H9 (cell line): ENCODE results near the gene CYBB. TPM values are rescaled to one million over a fixed set of nuclear protein-coding genes. Genes with fewer than 3 reads are reported as not detected.

Source experiments
- DNase-seq: peaks from one replicate; pipeline ENCODE4 v3.0.0-alpha.2; 2017
- H2AFZ ChIP-seq: one replicate; pipeline ENCODE4 v1.6.1; 2013; ENCODE audit warnings: mild to moderate bottlenecking, low read length, control low read depth, moderate library complexity
- H2AK5ac ChIP-seq: 2 replicates; pipeline ENCODE4 v1.6.1; 2013; ENCODE audit warnings: low read length, control low read depth, mixed read lengths; ENCODE audit not compliant: insufficient read length
- H2BK120ac ChIP-seq: one replicate; pipeline ENCODE4 v1.6.1; 2013; ENCODE audit warnings: low read depth, mild to moderate bottlenecking, low read length, control low read depth, inconsistent platforms; ENCODE audit not compliant: poor library complexity, severe bottlenecking
- H2BK12ac ChIP-seq: 2 replicates; pipeline ENCODE4 v1.6.1; 2013; ENCODE audit warnings: low read length, control low read depth, mixed read lengths, low read depth; ENCODE audit not compliant: insufficient read length
- H2BK15ac ChIP-seq: 2 replicates; pipeline ENCODE4 v1.6.1; 2013; ENCODE audit warnings: low read depth, low read length, control low read depth
- H2BK20ac ChIP-seq: one replicate; pipeline ENCODE4 v1.6.1; 2013; ENCODE audit warnings: low read depth, mild to moderate bottlenecking, low read length, control low read depth, inconsistent platforms; ENCODE audit not compliant: poor library complexity, severe bottlenecking
- H2BK5ac ChIP-seq: 2 replicates; pipeline ENCODE4 v1.6.1; 2013; ENCODE audit warnings: low read length, control low read depth, mixed read lengths; ENCODE audit not compliant: insufficient read length
- H3K14ac ChIP-seq: 2 replicates; pipeline ENCODE4 v1.6.1; 2013; ENCODE audit warnings: low read length, control low read depth; ENCODE audit not compliant: insufficient read depth
- H3K18ac ChIP-seq: 2 replicates; pipeline ENCODE4 v1.6.1; 2013; ENCODE audit warnings: low read depth, mild to moderate bottlenecking, mixed read lengths, low read length, control low read depth; ENCODE audit not compliant: insufficient read length
- H3K23ac ChIP-seq: 2 replicates; pipeline ENCODE4 v1.6.1; 2013; ENCODE audit warnings: low read length, control low read depth, mixed read lengths, low read depth; ENCODE audit not compliant: insufficient read length
- H3K23me2 ChIP-seq: 2 replicates; pipeline ENCODE4 v1.6.1; 2013; ENCODE audit warnings: low read depth, mild to moderate bottlenecking, mixed read lengths, low read length, control low read depth; ENCODE audit not compliant: insufficient read length, poor library complexity, severe bottlenecking
- H3K27ac ChIP-seq: 2 replicates; pipeline ENCODE4 v1.5.1; 2013; ENCODE audit warnings: low read length, control low read depth, mixed read lengths, low read depth; ENCODE audit not compliant: insufficient read length
- H3K27me3 ChIP-seq: 2 replicates; pipeline ENCODE4 v1.6.1; 2013; ENCODE audit warnings: low read length, control low read depth, inconsistent platforms; ENCODE audit not compliant: insufficient read depth
- H3K4ac ChIP-seq: 2 replicates; pipeline ENCODE4 v1.6.1; 2013; ENCODE audit warnings: low read depth, mild to moderate bottlenecking, control low read depth, inconsistent platforms, low read length, moderate library complexity
- H3K4me1 ChIP-seq: 2 replicates; pipeline ENCODE4 v1.6.1; 2013; ENCODE audit warnings: low read length, control low read depth, inconsistent platforms; ENCODE audit not compliant: insufficient read depth
- H3K4me2 ChIP-seq: 2 replicates; pipeline ENCODE4 v1.6.1; 2013; ENCODE audit warnings: low read length, control low read depth, mixed read lengths; ENCODE audit not compliant: insufficient read length, insufficient read depth
- H3K56ac ChIP-seq: 2 replicates; pipeline ENCODE4 v1.6.1; 2013; ENCODE audit warnings: low read depth, mild to moderate bottlenecking, mixed read lengths, low read length, control low read depth; ENCODE audit not compliant: insufficient read length
- H3K79me1 ChIP-seq: 2 replicates; pipeline ENCODE4 v1.6.1; 2013; ENCODE audit warnings: low read depth, mild to moderate bottlenecking, moderate library complexity, low read length, control low read depth, inconsistent platforms; ENCODE audit not compliant: insufficient read depth, poor library complexity, severe bottlenecking
- H3K79me2 ChIP-seq: 2 replicates; pipeline ENCODE4 v1.6.1; 2013; ENCODE audit warnings: low read length, control low read depth, inconsistent platforms; ENCODE audit not compliant: insufficient read depth
- H3K9ac ChIP-seq: 2 replicates; pipeline ENCODE4 v1.6.1; 2013; ENCODE audit warnings: low read length, control low read depth, mixed read lengths; ENCODE audit not compliant: insufficient read length; ENCODE audit errors: extremely low read depth
- H3K9me3 ChIP-seq: one replicate; pipeline ENCODE4 v1.6.1; 2013; ENCODE audit warnings: low read depth, low read length, inconsistent platforms; ENCODE audit not compliant: control insufficient read depth
- H3T11ph ChIP-seq: one replicate; pipeline ENCODE4 v1.6.1; 2013; ENCODE audit warnings: mild to moderate bottlenecking, low read length, control low read depth, inconsistent platforms
- H4K20me1 ChIP-seq: one replicate; pipeline ENCODE4 v1.6.1; 2013; ENCODE audit not compliant: control insufficient read depth, insufficient read length, insufficient read depth
- H4K5ac ChIP-seq: 2 replicates; pipeline ENCODE4 v1.6.1; 2013; ENCODE audit warnings: low read depth, mild to moderate bottlenecking, mixed read lengths, low read length, control low read depth; ENCODE audit not compliant: insufficient read length
- H4K8ac ChIP-seq: replicated peaks from 2 replicates; pipeline ENCODE4 v1.6.1; 2013; ENCODE audit warnings: low read length, control low read depth, mixed read lengths, low read depth; ENCODE audit not compliant: insufficient read length
- H4K91ac ChIP-seq: 2 replicates; pipeline ENCODE4 v1.6.1; 2013; ENCODE audit warnings: low read depth, mild to moderate bottlenecking, moderate library complexity, mixed read lengths, low read length, control low read depth; ENCODE audit not compliant: insufficient read length
- H3K27ac Mint-ChIP-seq, 3 experiments: 2 replicates in 2 of 3; 3 replicates in 1 of 3; pipeline ENCODE4 v1.8.0; 2020 to 2021; ENCODE audit warnings: mixed read lengths in 3 of 3, mild to moderate bottlenecking in 1 of 3, moderate library complexity in 1 of 3
- H3K27me3 Mint-ChIP-seq: 2 replicates; pipeline ENCODE4 v1.8.0; 2021; ENCODE audit warnings: low read depth, mild to moderate bottlenecking, moderate library complexity, mixed read lengths
- H3K36me3 Mint-ChIP-seq, 3 experiments: 2 replicates in 2 of 3; 3 replicates in 1 of 3; pipeline ENCODE4 v1.8.0; 2020 to 2021; ENCODE audit warnings: low read depth in 3 of 3, mixed read lengths in 3 of 3; ENCODE audit not compliant: insufficient read depth in 1 of 3
- H3K4me1 Mint-ChIP-seq, 2 experiments: 2 replicates each; pipeline ENCODE4 v1.8.0; 2020; ENCODE audit warnings: mixed read lengths in 2 of 2
- H3K4me3 Mint-ChIP-seq, 2 experiments: 2 replicates in 1 of 2; 3 replicates in 1 of 2; pipeline ENCODE4 v1.8.0; 2020 to 2021; ENCODE audit warnings: mild to moderate bottlenecking in 2 of 2, mixed read lengths in 2 of 2, moderate library complexity in 1 of 2
- H3K9me3 Mint-ChIP-seq, 2 experiments: 2 replicates in 1 of 2; 3 replicates in 1 of 2; pipeline ENCODE4 v1.8.0; 2020; ENCODE audit warnings: mild to moderate bottlenecking in 2 of 2, mixed read lengths in 2 of 2, moderate library complexity in 1 of 2
- CTCF ChIP-seq: fragments of 200-600 bp; sonication (generic); conservative IDR thresholded peaks from 3 replicates; pipeline ENCODE4 v1.8.0; 2021; ENCODE audit warnings: antibody characterized with exemption, mild to moderate bottlenecking
- total RNA-seq: library from RNA; stranded (reverse); gene quantifications from 2 replicates; pipeline ENCODE4 v1.2.1, GENCODE V29; 2021

Gene CYBB
- total RNA-seq, 1 experiment from 2014 or later, result 0.07 TPM

GRCh38 chrX:37802028-37802427, 22.2 kb downstream of the CYBB start:
- Histone ChIP-seq H2AFZ (no peak overlapping the region), H2BK5ac (no peak overlapping the region), H2BK12ac (no peak overlapping the region), H3T11ph (no peak overlapping the region), H2AK5ac (no peak overlapping the region), H3K27ac (no peak overlapping the region), H3K4ac (no peak overlapping the region), H3K56ac (no peak overlapping the region), H2BK20ac (no peak overlapping the region), H4K5ac (no peak overlapping the region), H3K4me1 (no peaks in the 10 kb centered on the region), H4K20me1 (no peaks in the 10 kb centered on the region), H3K9me3 (no peaks in the 10 kb centered on the region), H3K18ac (no peak overlapping the region), H4K8ac (no peak overlapping the region), H3K14ac (no peak overlapping the region), H3K23me2 (no peaks in the 10 kb centered on the region), H3K79me1 (no peaks in the 10 kb centered on the region), H4K91ac (no peak overlapping the region), H3K9ac (no peak overlapping the region), H2BK15ac (no peak overlapping the region), H3K79me2 (no peaks in the 10 kb centered on the region), H3K23ac (no peak overlapping the region), H3K27me3 (no peaks in the 10 kb centered on the region), H3K4me2 (no peak overlapping the region), H2BK120ac (no peak overlapping the region)
- peaks cover 42 to 43% of the 10 kb centered on the region in 2 experiments for H3K9me3 Mint-ChIP-seq
- H3K4me3 Mint-ChIP-seq, result no peak overlapping the region
- no peaks in the 10 kb centered on the region for H3K27me3 Mint-ChIP-seq
- no peak overlapping the region for H3K27ac Mint-ChIP-seq
- H3K4me1 Mint-ChIP-seq, result no peaks in the 10 kb centered on the region
- no peak for TF ChIP-seq CTCF
- no peaks in the 10 kb centered on the region for H3K36me3 Mint-ChIP-seq
- DNase-seq, result no peak
